Endothelial cell (in vitro differentiated cells): ENCODE measurements around the gene CWF19L1. TPM values are rescaled to one million over a fixed set of nuclear protein-coding genes. Genes with fewer than 3 reads are reported as not detected.
A peak's percentile ranks its signal among the peaks of the same experiment; 100 is the strongest.

Experiments used
- DNase-seq: peaks from one replicate; pipeline ENCODE4 v3.0.0; 2021; ENCODE audit warnings: low spot score
- H3K27ac Mint-ChIP-seq: one replicate; pipeline ENCODE4 v1.8.0; 2021; ENCODE audit warnings: mixed read lengths, inconsistent platforms; ENCODE audit not compliant: unreplicated experiment
- H3K27me3 Mint-ChIP-seq: one replicate; pipeline ENCODE4 v1.8.0; 2021; ENCODE audit warnings: mild to moderate bottlenecking, moderate library complexity, mixed read lengths, inconsistent platforms; ENCODE audit not compliant: unreplicated experiment
- H3K36me3 Mint-ChIP-seq: one replicate; pipeline ENCODE4 v1.8.0; 2021; ENCODE audit warnings: mild to moderate bottlenecking, low read depth, mixed read lengths, inconsistent platforms; ENCODE audit not compliant: unreplicated experiment
- H3K4me1 Mint-ChIP-seq: one replicate; pipeline ENCODE4 v1.8.0; 2021; ENCODE audit warnings: mild to moderate bottlenecking, mixed read lengths, inconsistent platforms; ENCODE audit not compliant: unreplicated experiment
- H3K4me3 Mint-ChIP-seq: one replicate; pipeline ENCODE4 v1.8.0; 2021; ENCODE audit warnings: mild to moderate bottlenecking, mixed read lengths, inconsistent platforms; ENCODE audit not compliant: unreplicated experiment
- H3K9me3 Mint-ChIP-seq: one replicate; pipeline ENCODE4 v1.8.0; 2021; ENCODE audit warnings: mixed read lengths, inconsistent platforms; ENCODE audit not compliant: unreplicated experiment
- total RNA-seq: library from RNA; stranded (reverse); fragmentation: NEBNext Ultra II Directional; extraction: Animal tissue kit (Norgen Biotek cat#: 25700); gene quantifications from one replicate; pipeline ENCODE4 v1.2.1, GENCODE V29; 2021; ENCODE audit not compliant: unreplicated experiment
- TF ChIP-seq, protein P1 (sequence below): fragments of 200-600 bp; sonication (generic); IDR thresholded peaks from one replicate; pipeline ENCODE4 v1.5.0; 2021; ENCODE audit warnings: antibody characterized with exemption; ENCODE audit not compliant: unreplicated experiment

CWF19L1 gene
- total RNA-seq, 1 donor from 2014 or later, result 24.7 TPM

DNA sequence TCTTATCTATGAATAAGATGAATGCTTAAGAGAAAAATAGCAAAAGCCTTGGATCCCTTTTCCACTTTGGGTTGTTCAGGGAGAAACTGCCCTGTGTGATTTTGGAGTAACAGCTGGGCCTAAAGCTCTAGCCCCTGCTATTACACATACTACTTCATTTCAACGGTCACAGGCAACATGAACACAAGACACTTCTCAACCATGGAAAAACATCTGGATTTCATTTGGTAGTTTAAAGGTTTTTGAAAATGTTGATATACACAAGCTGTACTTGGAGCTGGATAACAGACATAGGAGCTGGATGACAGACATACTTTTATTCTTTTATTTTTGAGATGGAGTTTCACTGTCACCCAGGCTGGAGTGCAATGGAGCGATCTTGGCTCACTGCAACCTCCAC lies 35.3 kb downstream of the CWF19L1 start:
- TF ChIP-seq, protein P1, sequence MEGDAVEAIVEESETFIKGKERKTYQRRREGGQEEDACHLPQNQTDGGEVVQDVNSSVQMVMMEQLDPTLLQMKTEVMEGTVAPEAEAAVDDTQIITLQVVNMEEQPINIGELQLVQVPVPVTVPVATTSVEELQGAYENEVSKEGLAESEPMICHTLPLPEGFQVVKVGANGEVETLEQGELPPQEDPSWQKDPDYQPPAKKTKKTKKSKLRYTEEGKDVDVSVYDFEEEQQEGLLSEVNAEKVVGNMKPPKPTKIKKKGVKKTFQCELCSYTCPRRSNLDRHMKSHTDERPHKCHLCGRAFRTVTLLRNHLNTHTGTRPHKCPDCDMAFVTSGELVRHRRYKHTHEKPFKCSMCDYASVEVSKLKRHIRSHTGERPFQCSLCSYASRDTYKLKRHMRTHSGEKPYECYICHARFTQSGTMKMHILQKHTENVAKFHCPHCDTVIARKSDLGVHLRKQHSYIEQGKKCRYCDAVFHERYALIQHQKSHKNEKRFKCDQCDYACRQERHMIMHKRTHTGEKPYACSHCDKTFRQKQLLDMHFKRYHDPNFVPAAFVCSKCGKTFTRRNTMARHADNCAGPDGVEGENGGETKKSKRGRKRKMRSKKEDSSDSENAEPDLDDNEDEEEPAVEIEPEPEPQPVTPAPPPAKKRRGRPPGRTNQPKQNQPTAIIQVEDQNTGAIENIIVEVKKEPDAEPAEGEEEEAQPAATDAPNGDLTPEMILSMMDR, result no peak
- H3K27me3 Mint-ChIP-seq, result peaks cover 3% of the 10 kb centered on the region
- no peak overlapping the region for H3K27ac Mint-ChIP-seq
- H3K9me3 Mint-ChIP-seq, result no peaks in the 10 kb centered on the region
- no peak overlapping the region for H3K4me3 Mint-ChIP-seq
- H3K36me3 Mint-ChIP-seq, result peaks cover 14% of the 10 kb centered on the region
- no peak for DNase-seq
- peaks cover 18% of the 10 kb centered on the region for H3K4me1 Mint-ChIP-seq

DNA sequence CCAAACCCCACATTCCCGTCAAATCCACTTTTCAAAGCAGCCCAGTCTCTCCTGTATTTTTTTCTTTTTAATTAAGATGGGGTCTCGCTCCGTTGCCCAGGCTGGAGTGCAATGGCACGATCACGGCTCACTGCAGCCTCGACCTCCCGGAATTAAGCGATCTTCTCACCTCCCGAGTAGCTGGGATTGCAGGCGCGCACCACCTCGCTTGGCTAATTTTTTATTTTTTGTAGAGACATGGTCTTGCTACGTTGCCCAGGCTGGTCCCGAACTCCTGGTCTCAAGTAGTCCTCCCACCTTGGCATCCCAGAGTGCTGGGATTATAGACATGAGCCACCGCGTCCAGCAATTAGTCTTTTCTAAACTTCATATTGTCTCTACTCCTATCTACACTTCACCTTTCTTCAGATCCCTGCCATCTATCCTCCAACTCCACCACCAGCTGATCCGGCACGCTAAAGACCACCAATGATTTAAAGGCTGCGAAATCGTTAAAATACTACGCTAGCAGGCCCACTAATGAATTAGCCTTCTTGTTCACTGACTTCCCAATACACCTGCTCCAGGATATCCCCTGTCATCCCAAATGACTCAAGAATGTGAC lies 37.5 kb downstream of the CWF19L1 start:
- Mint-ChIP-seq H3K4me3 (peak overlapping the region; percentile 97), H3K27me3 (peaks cover 3% of the 10 kb centered on the region)

DNA sequence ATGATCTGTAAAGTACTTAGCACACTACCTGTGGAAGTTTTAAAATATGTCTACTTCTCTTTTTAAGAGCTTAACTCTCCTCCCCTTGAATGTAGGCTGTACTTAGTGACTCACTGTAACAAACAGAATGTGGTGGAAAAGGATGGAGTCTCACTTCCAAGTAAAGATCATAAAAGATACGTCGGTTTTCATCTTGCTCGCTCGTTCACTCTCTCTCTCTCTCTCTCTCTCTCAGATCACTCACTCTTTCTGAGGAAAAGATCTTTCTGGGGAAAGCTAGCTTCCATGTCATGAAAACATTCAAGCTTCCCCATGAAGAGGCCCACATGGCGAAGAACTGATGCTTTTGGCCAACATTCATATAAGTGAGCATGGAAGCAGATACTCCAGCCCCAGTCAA lies 43.6 kb downstream of the CWF19L1 start:
- H3K9me3 Mint-ChIP-seq, result no peaks in the 10 kb centered on the region
- no peak for DNase-seq
- peaks cover 3% of the 10 kb centered on the region for H3K4me1 Mint-ChIP-seq
- no peak overlapping the region for H3K4me3 Mint-ChIP-seq
- TF ChIP-seq, protein P1, result no peak
- H3K36me3 Mint-ChIP-seq, result peaks cover 8% of the 10 kb centered on the region
- no peak overlapping the region for H3K27ac Mint-ChIP-seq
- H3K27me3 Mint-ChIP-seq, result no peaks in the 10 kb centered on the region

More for the DNA sequence above, 37.5 kb downstream of the CWF19L1 start:
- TF ChIP-seq, protein P1, result no peak
- DNase-seq, result no peak
- Mint-ChIP-seq H3K27ac (peak overlapping the region; percentile 91), H3K9me3 (no peaks in the 10 kb centered on the region), H3K4me1 (peaks cover 18% of the 10 kb centered on the region), H3K36me3 (peaks cover 17% of the 10 kb centered on the region)

DNA sequence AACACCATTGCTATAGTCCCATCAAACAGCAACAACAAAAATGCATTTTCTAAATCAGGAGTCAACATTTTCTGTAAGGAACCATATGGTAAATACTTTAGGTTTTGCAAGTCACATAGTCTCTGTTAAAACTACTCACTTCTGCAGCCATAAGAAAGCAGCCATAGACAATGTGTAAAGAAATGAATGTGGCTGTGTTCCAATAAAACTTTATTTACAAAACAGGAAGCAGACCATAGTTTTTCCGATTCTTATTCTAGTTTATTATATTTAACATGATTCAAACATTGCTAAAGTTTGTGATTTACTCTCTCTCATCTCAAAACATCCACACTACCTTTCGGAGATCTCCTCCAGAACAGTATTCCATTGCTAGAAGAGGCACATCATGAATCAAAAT lies 44.9 kb downstream of the CWF19L1 start:
- DNase-seq, result no peak
- Mint-ChIP-seq H3K9me3 (no peaks in the 10 kb centered on the region), H3K36me3 (peaks cover 14% of the 10 kb centered on the region), H3K4me1 (no peaks in the 10 kb centered on the region), H3K4me3 (no peak overlapping the region), H3K27me3 (no peaks in the 10 kb centered on the region), H3K27ac (no peak overlapping the region)
- TF ChIP-seq, protein P1, result no peak

DNA sequence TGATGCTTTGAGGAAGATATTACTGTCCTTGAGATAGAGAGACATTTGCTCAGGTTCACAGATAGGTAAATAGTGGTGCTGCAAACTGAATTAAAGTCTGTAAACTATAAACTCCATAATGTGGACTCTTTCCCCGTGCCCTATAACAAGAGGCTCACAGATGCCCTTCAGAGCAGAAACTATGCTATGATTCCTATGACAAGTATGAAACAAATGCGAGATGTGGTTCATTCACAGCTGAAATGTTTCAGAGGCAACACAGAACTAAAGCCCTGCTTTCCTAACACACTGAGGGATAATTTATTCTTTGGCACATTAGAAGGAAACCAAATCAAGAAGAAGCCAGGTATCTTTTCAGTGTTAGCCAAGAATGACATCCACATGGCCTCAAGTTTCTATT lies 51.4 kb downstream of the CWF19L1 start:
- DNase-seq, result no peak
- Mint-ChIP-seq H3K4me3 (no peak overlapping the region), H3K9me3 (no peaks in the 10 kb centered on the region), H3K4me1 (no peaks in the 10 kb centered on the region), H3K36me3 (peaks cover 20% of the 10 kb centered on the region), H3K27me3 (no peaks in the 10 kb centered on the region), H3K27ac (no peak overlapping the region)
- TF ChIP-seq, protein P1, result no peak
